Neural progenitor cell (in vitro differentiated cells): ENCODE measurements around the gene NMS. TPM values are rescaled to one million over a fixed set of nuclear protein-coding genes. Genes with fewer than 3 reads are reported as not detected.

ENCODE experiments used
- DNase-seq: peaks from one replicate; pipeline ENCODE4 v3.0.0-alpha.2; 2016; ENCODE audit warnings: low spot score
- H2AFZ ChIP-seq: fragments of 200-600 bp; sonication (generic); replicated peaks from 2 replicates; pipeline ENCODE4 v1.6.1; 2016; ENCODE audit warnings: antibody characterized with exemption
- H3F3A ChIP-seq: fragments of 200-600 bp; sonication (generic); 2 replicates; pipeline ENCODE4 v1.6.1; 2016; ENCODE audit warnings: antibody characterized with exemption, low read depth
- H3K27ac ChIP-seq: fragments of 200-600 bp; sonication (generic); 2 replicates; pipeline ENCODE4 v1.5.1; 2016; ENCODE audit warnings: mild to moderate bottlenecking
- H3K27me3 ChIP-seq: fragments of 200-600 bp; sonication (generic); 2 replicates; pipeline ENCODE4 v1.6.1; 2016; ENCODE audit warnings: mild to moderate bottlenecking, moderate library complexity
- H3K36me3 ChIP-seq: fragments of 200-600 bp; sonication (generic); 2 replicates; pipeline ENCODE4 v1.5.1; 2016
- H3K4me1 ChIP-seq: fragments of 200-600 bp; sonication (generic); 2 replicates; pipeline ENCODE4 v1.6.1; 2016; ENCODE audit warnings: mixed run types
- H3K4me2 ChIP-seq: fragments of 200-600 bp; sonication (generic); 2 replicates; pipeline ENCODE4 v1.6.1; 2016
- H3K4me3 ChIP-seq: fragments of 200-600 bp; sonication (generic); 2 replicates; pipeline ENCODE4 v1.5.1; 2016
- H3K79me2 ChIP-seq: fragments of 200-600 bp; sonication (generic); 2 replicates; pipeline ENCODE4 v1.6.1; 2016; ENCODE audit warnings: low read depth
- H3K9ac ChIP-seq: fragments of 200-600 bp; sonication (generic); 2 replicates; pipeline ENCODE4 v1.6.1; 2016
- H3K9me3 ChIP-seq: fragments of 200-600 bp; sonication (generic); 2 replicates; pipeline ENCODE4 v1.5.1; 2016; ENCODE audit warnings: low read depth
- H4K20me1 ChIP-seq: fragments of 200-600 bp; sonication (generic); 2 replicates; pipeline ENCODE4 v1.6.1; 2016; ENCODE audit warnings: low read depth
- H3K27ac Mint-ChIP-seq: 3 replicates; pipeline ENCODE4 v1.8.0; 2021; ENCODE audit warnings: mixed read lengths
- H3K27me3 Mint-ChIP-seq: 2 replicates; pipeline ENCODE4 v1.8.0; 2022; ENCODE audit warnings: low read depth, mild to moderate bottlenecking, inconsistent platforms, moderate library complexity, mixed read lengths; ENCODE audit not compliant: insufficient read depth
- H3K36me3 Mint-ChIP-seq: 3 replicates; pipeline ENCODE4 v1.8.0; 2021; ENCODE audit warnings: mixed read lengths
- H3K4me1 Mint-ChIP-seq: 3 replicates; pipeline ENCODE4 v1.8.0; 2021; ENCODE audit warnings: mixed read lengths
- H3K4me3 Mint-ChIP-seq: 3 replicates; pipeline ENCODE4 v1.8.0; 2021; ENCODE audit warnings: mild to moderate bottlenecking, moderate library complexity, mixed read lengths
- H3K9me3 Mint-ChIP-seq: 3 replicates; pipeline ENCODE4 v1.8.0; 2020; ENCODE audit warnings: mixed read lengths
- CTCF ChIP-seq: fragments of 200-600 bp; sonication (generic); IDR thresholded peaks from 2 replicates; pipeline ENCODE4 v1.5.1; 2017; ENCODE audit warnings: antibody characterized with exemption, mild to moderate bottlenecking
- EZH2 ChIP-seq: fragments of 200-600 bp; sonication (generic); IDR thresholded peaks from 2 replicates; pipeline ENCODE4 v1.6.1; 2017; ENCODE audit warnings: antibody characterized with exemption, mild to moderate bottlenecking, moderate library complexity
- EZH2phosphoT487 ChIP-seq: fragments of 200-600 bp; sonication (generic); IDR thresholded peaks from 2 replicates; pipeline ENCODE4 v1.6.1; 2017; ENCODE audit warnings: antibody characterized with exemption
- total RNA-seq: library from RNA; depleted of rRNA; stranded (reverse); fragments of >200 nt; gene quantifications from 2 replicates; pipeline ENCODE4 v1.2.3, GENCODE V29; 2015; ENCODE audit warnings: low replicate concordance

NMS gene
- total RNA-seq, 1 donor from 2014 or later, result not detected

GRCh38 chr2:100513650-100514049 is 43.4 kb downstream of the NMS start:
- H3K36me3 Mint-ChIP-seq, result no peaks in the 10 kb centered on the region
- Histone ChIP-seq H2AFZ (no peak overlapping the region), H3K4me2 (no peak overlapping the region)

GRCh38 chr2:100517556-100517955 is 47.3 kb downstream of the NMS start:
- Histone ChIP-seq H2AFZ (no peak overlapping the region), H3K79me2 (no peaks in the 10 kb centered on the region), H3K4me3 (no peak overlapping the region), H3K27ac (no peak overlapping the region), H3K36me3 (no peaks in the 10 kb centered on the region), H3F3A (no peaks in the 10 kb centered on the region), H3K27me3 (no peaks in the 10 kb centered on the region), H3K9me3 (no peaks in the 10 kb centered on the region), H3K9ac (no peak overlapping the region), H3K4me2 (no peak overlapping the region), H4K20me1 (no peaks in the 10 kb centered on the region), H3K4me1 (no peaks in the 10 kb centered on the region)
- DNase-seq, result no peak
- peaks cover 2% of the 10 kb centered on the region for H3K9me3 Mint-ChIP-seq
- H3K27ac Mint-ChIP-seq, result no peak overlapping the region
- no peaks in the 10 kb centered on the region for H3K36me3 Mint-ChIP-seq
- TF ChIP-seq EZH2phosphoT487, result no peak
- TF ChIP-seq EZH2, result no peak
- TF ChIP-seq CTCF, result no peak
- H3K4me3 Mint-ChIP-seq, result no peak overlapping the region
- H3K4me1 Mint-ChIP-seq, result no peaks in the 10 kb centered on the region
- peaks cover 2% of the 10 kb centered on the region for H3K27me3 Mint-ChIP-seq

More at GRCh38 chr2:100513650-100514049, 43.4 kb downstream of the NMS start:
- TF ChIP-seq CTCF (no peak), EZH2phosphoT487 (no peak), EZH2 (no peak)
- H3K9ac ChIP-seq, result no peak overlapping the region
- Mint-ChIP-seq H3K27ac (no peak overlapping the region), H3K27me3 (peaks cover 2% of the 10 kb centered on the region), H3K9me3 (no peaks in the 10 kb centered on the region), H3K4me3 (no peak overlapping the region), H3K4me1 (no peaks in the 10 kb centered on the region)
- no peak overlapping the region for H3K27ac ChIP-seq
- DNase-seq, result no peak
- H3K36me3 ChIP-seq, result no peaks in the 10 kb centered on the region
- no peaks in the 10 kb centered on the region for H3K27me3 ChIP-seq
- H3K9me3 ChIP-seq, result no peaks in the 10 kb centered on the region
- H3K4me1 ChIP-seq, result no peaks in the 10 kb centered on the region
- no peaks in the 10 kb centered on the region for H4K20me1 ChIP-seq
- no peaks in the 10 kb centered on the region for H3K79me2 ChIP-seq
- no peaks in the 10 kb centered on the region for H3F3A ChIP-seq
- H3K4me3 ChIP-seq, result no peak overlapping the region

- H3F3A ChIP-seq, result no peaks in the 10 kb centered on the region
- H3K36me3 ChIP-seq, result no peaks in the 10 kb centered on the region
- H3K27ac Mint-ChIP-seq, result no peak overlapping the region
- H3K4me2 ChIP-seq, result no peak overlapping the region
- H3K27ac ChIP-seq, result no peak overlapping the region
- TF ChIP-seq CTCF, result no peak
- no peak for TF ChIP-seq EZH2
- TF ChIP-seq EZH2phosphoT487, result no peak
- H3K36me3 Mint-ChIP-seq, result no peaks in the 10 kb centered on the region
- no peaks in the 10 kb centered on the region for H3K4me1 Mint-ChIP-seq
- no peak overlapping the region for H3K4me3 ChIP-seq
- H3K9me3 Mint-ChIP-seq, result peaks cover 2% of the 10 kb centered on the region
- peaks cover 2% of the 10 kb centered on the region for H3K27me3 Mint-ChIP-seq
- H3K9me3 ChIP-seq, result no peaks in the 10 kb centered on the region
- H3K4me3 Mint-ChIP-seq, result no peak overlapping the region
- H3K27me3 ChIP-seq, result no peaks in the 10 kb centered on the region
- no peak overlapping the region for H2AFZ ChIP-seq
- no peaks in the 10 kb centered on the region for H3K4me1 ChIP-seq
- no peaks in the 10 kb centered on the region for H3K79me2 ChIP-seq
- H3K9ac ChIP-seq, result no peak overlapping the region
- H4K20me1 ChIP-seq, result no peaks in the 10 kb centered on the region
- no peak for DNase-seq
These were observed 48.5 kb downstream of the NMS start for GRCh38 chr2:100518801-100519200.
